HEK293T (cell line): ENCODE data around the gene XRCC2.

Source experiments
- ELF4 ChIP-seq: fragments of 450-650 bp; IDR thresholded peaks from 2 replicates; pipeline ENCODE4 v1.6.1; 2017; ENCODE audit warnings: antibody characterized with exemption
- FOXM1 ChIP-seq: fragments of 450-650 bp; IDR thresholded peaks from 2 replicates; pipeline ENCODE4 v1.6.1; 2017; ENCODE audit warnings: mild to moderate bottlenecking, borderline replicate concordance
- SP1 ChIP-seq: fragments of 450-650 bp; IDR thresholded peaks from 2 replicates; pipeline ENCODE4 v1.6.1; 2017
- TARDBP ChIP-seq: fragments of 450-650 bp; IDR thresholded peaks from 2 replicates; pipeline ENCODE4 v1.6.1; 2016
- TF ChIP-seq, protein P1 (sequence below): fragments of 450-650 bp; IDR thresholded peaks from 2 replicates; pipeline ENCODE4 v1.6.1; 2016

DNA sequence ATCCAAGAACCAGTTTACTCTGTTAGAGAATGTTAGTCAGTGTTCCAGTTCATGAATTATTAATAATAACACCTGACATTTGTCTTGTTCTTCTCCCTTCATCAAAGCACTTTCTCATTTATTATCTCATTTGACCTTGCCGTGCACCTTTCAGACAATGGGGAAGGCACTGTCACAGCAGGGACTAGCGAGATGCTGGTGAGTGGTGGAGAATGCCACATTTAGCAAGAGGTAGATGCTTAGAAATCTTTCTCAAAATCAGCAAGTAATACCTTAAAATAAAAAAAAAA, 34.2 kb upstream of the XRCC2 start:
- TF ChIP-seq SP1 = no peak
- no peak for TF ChIP-seq FOXM1
- TF ChIP-seq, protein P1, sequence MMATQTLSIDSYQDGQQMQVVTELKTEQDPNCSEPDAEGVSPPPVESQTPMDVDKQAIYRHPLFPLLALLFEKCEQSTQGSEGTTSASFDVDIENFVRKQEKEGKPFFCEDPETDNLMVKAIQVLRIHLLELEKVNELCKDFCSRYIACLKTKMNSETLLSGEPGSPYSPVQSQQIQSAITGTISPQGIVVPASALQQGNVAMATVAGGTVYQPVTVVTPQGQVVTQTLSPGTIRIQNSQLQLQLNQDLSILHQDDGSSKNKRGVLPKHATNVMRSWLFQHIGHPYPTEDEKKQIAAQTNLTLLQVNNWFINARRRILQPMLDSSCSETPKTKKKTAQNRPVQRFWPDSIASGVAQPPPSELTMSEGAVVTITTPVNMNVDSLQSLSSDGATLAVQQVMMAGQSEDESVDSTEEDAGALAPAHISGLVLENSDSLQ = no peak
- no peak for TF ChIP-seq ELF4
- TF ChIP-seq TARDBP = no peak
